HG02571 (cell line): Measurements from ENCODE around the gene LRRK2.

Experiments used
- ATAC-seq: cut with Tn5 transposase; IDR thresholded peaks from one replicate; pipeline ENCODE4 v1.9.1; 2021; ENCODE audit warnings: mild to moderate bottlenecking, moderate library complexity; ENCODE audit not compliant: unreplicated experiment

LRRK2 gene

DNA sequence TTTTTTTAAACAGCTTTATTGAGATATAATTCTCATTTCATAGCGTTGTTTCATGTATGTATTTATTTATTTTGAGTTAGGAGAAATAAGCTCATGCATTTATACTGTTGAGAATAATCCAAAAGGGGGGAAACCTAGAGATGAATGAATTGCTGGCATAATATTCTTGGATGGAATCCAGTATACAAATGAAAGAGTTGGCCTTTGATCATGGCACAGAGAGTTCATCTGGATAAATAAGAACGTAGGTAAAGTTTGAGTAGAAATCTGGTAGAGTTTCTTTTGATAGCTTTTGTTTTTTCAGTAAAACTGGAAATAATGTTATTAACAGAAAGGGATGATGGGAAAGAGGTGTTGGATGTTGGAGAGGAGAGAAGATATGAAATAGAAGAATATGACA lies 166.2 kb downstream of the LRRK2 start:
- ATAC-seq: no peak

DNA sequence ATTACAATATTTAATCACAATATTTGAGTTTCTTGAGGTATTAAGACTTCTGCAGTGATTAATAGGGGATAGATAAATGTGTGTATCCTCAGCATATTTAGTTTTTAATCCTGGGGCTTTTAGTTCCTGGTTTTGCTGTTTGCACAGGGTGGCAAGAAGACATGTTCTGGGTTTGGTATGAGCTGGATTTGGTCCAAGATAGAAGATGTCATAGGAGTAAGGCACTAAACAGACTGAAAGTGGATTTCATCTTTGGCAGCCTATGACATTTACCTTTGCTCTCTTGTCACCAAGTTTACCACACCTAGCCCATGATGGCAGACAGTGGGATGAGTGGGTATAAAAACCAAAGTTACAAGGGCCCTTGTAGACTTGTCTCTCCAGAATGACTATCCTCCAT lies 168.2 kb downstream of the LRRK2 start:
- ATAC-seq: no peak

DNA sequence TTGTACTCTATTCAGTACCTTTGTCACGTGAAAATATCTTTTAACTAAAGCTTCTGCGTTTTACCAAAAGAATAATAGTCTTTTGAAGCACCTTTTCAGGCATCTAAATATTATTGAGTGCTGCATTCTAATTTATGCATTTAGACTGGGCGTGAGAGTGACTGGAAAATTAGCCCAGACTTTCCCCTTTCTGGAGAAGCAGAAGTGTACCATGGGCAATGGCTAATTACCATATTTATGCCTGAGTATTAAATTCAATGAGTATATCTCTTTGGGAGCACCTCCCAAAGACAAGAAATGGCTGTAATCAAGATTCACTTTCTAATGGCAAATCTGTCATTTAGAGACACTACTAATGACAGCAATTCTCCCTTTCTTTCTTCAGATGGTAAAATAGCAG lies 174.9 kb downstream of the LRRK2 start:
- ATAC-seq: no peak

DNA sequence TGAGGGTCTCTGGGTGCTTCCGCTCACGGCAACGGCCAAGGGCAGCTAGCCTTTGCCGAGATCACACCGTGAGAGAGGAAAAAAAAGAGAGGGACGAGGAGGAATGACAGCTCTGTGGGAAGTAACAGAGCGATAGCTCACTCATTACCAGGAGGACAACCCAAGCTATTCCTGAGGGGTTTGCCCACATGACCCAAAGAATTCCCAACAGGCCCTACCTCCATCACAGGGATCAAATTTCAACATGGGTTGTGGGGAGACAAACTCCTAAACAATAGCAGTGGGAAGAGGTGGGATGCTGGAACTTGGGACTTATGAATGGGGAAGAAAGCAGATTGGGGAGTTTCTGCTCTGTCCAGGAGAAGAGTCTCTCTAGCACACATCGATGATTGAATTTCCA lies 180.6 kb downstream of the LRRK2 start:
- ATAC-seq: no peak
